ENCODE data around the gene ANO6.

DNA sequence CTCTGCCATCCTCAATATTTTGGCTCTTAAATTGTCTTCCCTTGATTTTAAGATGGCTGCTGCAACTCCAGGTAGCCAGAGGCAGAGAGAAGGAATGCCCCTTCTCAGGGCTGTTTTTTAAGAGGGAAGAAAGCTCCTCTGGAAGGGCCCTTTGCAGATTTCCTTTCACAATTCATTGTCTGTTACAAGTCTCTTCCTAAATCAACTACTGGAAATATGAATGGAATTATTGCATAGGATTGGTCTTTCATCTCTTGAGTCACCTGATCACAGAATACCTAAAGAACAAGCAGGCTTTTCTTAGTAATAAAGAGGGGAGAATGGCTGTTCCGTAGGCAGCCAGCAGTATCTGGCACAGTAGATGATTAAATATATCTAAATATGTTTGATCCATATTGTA lies 118.5 kb downstream of the ANO6 start:
- TF ChIP-seq CTCF (IDR thresholded peaks at IDR 0.05): no peak
- TF ChIP-seq POLR2A (IDR thresholded peaks at IDR 0.05): no peak
